Measurements from ENCODE around the gene ZBTB22.
"Not testable (repeated sequence)": the region's sequence is repeated elsewhere in the genome, so short reads cannot be mapped to it uniquely, and the experiment has no call there.

Gene ZBTB22

GRCh38 chr6:33279971-33280511 is 37.5 kb downstream of the ZBTB22 start:
- no peak for DNase-seq (ENCODE audit: low read depth)

- no peak for DNase-seq (ENCODE audit: low read depth)
Observed at GRCh38 chr6:33279257-33279695, 38.3 kb downstream of the ZBTB22 start.

DNA sequence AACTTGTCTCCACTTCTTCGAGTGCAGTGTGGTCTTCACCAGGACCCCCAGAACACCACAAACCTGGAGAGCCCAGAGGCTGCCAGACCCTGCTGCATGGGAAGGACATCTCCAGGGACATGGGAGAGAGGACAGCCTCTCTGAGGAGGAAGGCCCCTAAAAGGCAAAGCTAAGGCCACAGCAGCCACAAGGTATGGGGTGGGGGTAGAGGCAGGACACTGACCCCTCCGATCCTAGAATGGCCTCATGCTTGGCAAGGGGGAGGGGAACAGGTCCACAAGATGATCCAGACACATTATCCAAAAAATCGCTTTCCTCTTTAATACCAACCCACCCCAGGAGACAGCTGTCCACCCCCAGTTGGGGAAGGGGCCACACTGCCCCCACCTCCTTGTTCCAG is 38.7 kb downstream of the ZBTB22 start:
- DNase-seq (ENCODE audit: low read depth): no peak

DNA sequence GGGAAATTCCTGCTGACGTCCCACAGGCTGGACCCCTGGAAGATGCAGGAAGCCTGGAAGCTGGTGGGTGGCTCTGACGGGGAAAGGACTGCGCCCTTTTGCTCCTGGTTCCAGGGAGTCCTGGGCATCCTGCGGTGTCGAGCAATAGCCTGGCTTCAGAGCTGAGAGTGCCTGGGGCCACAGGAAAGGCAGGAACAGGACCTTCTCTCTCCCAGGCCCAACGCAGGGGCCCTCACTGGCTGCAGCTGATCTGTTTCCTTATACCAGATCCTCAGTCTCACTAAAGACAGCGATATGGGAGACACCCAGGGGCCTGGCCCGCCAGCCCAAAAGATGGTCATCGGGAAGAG is 39.2 kb downstream of the ZBTB22 start:
- no peak for DNase-seq (ENCODE audit: low read depth)

GRCh38 chr6:33277663-33278391 is 39.7 kb downstream of the ZBTB22 start:
- DNase-seq (ENCODE audit: low read depth): no peak

DNA sequence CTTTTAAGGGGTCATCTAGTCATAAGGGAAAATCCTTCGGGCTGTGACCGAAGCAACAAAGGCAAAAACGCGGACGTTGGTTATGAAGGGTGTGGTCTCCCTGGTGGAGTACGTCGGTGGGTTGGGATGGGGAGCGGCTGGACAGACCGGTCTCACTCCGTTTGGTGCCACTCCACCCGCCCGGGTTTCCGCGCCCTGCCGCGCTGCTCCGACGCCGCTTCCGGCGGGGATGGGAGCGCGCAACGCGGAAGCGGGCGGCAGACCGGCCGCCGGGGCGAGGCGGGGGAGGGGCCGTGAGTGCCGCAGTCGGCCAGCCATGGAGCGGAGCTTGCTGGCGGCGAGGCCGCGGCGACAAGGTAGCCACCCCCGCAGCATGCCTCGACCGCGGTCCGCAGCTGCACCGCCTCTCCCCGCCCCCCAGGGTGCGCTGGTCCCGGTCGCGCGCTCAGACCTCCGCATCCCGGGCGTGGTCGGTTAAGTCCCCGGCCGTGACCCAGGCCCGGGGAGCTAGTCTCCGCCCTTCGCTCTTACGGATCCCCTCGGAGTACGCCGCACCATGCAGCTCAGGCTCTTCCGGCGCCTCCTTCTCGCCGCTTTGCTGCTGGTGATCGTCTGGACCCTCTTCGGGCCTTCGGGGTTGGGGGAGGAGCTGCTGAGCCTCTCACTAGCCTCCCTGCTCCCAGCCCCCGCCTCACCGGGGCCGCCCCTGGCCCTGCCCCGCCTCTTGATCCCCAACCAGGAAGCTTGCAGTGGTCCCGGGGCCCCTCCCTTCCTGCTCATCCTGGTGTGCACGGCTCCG is 40.5 kb downstream of the ZBTB22 start, which contains the start of gene B3GALT4:
Gene B3GALT4 (plus strand): TSS at position 260 of the 799 bp plus-strand sequence. CDS start 297 bp downstream, at position 557.
- DNase-seq (ENCODE audit: low read depth): peak; percentile 50

DNA sequence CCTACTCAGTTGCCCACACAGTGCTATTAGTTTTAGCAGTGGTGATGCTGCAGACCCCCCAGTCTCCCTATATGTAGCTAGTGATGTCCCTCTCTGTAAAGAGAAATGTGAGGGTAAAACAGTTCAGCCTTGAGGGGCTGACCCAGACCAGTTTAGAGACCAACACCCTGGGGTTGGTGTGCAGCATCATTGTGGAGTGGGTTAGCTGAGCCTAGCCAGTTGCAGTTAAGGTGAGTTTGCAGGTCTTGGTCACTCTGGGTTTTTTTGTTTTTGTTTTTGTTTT is 41.0 kb downstream of the ZBTB22 start:
- no peak for DNase-seq (ENCODE audit: low read depth)

DNA sequence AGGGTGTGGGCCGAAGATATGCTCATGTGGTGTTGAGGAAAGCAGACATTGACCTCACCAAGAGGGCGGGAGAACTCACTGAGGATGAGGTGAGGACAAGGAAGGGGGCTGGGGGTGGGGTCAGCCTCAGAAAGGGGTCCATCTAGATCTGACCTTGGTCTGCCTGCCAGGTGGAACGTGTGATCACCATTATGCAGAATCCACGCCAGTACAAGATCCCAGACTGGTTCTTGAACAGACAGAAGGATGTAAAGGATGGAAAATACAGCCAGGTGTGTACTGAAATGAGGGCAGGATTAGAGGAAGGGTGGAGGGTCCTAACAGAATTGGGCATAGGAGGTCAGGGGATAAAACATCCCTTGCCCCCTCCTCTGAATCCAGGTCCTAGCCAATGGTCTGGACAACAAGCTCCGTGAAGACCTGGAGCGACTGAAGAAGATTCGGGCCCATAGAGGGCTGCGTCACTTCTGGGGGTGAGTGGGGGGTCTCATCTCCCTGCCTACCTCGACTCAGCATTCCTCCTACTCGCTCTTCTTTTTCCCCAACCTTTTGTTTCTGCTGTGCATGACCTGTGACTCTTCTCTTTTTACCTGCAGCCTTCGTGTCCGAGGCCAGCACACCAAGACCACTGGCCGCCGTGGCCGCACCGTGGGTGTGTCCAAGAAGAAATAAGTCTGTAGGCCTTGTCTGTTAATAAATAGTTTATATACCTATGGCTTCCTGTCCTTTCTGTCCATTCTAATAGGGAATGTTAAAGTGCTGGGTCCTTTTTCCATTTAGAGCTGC is 41.6 kb downstream of the ZBTB22 start:
- not testable (repeated sequence) for DNase-seq (ENCODE audit: low read depth)

GRCh38 chr6:33273924-33274902 is 43.3 kb downstream of the ZBTB22 start:
- no peak for DNase-seq (ENCODE audit: low read depth)

DNA sequence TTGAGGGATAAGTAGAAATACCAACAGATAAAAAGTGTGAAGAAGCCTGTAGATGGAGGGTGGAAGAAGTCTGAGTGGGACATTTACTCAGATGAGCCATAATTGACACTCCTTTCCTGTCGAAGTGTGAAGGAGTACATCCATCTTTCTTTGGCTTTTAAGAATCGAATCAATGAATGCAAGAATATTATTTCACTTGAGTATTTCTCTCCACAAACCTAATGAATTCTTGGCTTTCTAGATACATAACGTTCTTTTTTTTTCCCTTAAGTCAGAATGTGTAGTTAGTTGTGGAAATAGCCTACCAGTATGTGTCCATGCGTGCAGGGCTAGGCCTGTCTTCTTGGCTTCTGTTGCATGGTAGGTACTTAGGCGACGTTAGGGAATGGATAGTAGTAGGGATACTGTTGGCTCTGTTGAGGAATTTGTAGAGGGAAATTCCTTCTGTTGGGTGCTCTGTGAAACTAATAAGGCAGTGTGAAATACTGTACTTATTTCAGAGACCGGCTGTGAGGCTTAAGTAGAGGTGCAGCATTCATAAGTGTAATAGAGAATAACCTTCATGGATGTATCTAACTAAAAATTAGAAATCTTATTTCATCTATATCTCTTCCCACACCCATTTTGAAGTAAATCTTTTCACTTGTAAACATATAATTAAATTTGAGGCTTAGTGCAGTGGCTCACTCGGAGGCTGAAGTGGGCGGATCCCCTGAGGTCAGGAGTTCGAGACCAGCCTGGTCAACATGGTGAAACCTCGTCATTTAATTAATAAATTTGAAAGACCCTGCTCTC is 44.2 kb downstream of the ZBTB22 start:
- DNase-seq (ENCODE audit: low read depth): no peak

- DNase-seq (ENCODE audit: low read depth): no peak
Observed at GRCh38 chr6:33272275-33273128, 45.0 kb downstream of the ZBTB22 start.

DNA sequence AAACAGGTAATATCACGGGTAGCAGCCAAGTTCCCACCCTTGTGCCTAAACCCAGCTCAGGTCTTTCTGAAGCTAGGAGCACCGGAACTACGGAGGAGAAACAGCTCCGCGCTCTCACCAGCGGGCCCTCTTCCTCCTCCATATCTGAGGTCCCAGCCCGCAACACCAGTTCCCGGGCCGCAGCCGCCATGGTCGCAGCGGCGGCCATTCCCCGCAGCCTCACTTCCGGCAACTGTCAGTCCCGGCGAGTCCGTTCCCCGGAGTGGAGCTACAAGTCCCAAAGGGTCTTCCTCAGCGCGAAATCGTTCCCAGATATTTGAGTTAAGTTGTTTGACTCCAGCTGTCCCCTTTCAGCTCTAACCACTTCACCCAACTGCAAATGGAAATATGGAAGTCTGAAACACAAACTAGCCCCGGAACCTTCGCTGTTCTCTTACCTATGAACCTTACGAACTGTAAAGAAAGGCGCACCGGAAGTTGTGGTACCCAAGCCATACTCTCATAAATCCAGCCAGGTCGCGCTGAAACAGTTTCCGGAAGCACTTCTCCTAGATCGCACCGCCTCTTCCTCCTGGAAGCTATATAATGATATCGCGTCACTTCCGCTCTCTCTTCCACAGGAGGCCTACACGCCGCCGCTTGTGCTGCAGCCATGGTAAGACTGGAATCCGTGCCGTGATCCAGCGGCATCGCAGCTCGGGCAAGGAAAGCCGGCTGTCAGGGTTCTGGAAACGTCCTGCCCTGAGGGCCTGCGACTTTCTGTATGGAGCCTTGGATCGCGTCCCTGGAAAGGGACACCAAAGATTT is 45.9 kb downstream of the ZBTB22 start, which contains the start of the genes RPS18 and VPS52:
Gene RPS18 (plus strand): TSS at position 608 of the 807 bp plus-strand sequence. CDS start 45 bp downstream, at position 653.
Gene VPS52 (minus strand): TSS at position 409 of the 807 bp plus-strand sequence. CDS start 201 bp downstream, at position 208.
- peak; percentile 89 for DNase-seq (ENCODE audit: low read depth)

DNA sequence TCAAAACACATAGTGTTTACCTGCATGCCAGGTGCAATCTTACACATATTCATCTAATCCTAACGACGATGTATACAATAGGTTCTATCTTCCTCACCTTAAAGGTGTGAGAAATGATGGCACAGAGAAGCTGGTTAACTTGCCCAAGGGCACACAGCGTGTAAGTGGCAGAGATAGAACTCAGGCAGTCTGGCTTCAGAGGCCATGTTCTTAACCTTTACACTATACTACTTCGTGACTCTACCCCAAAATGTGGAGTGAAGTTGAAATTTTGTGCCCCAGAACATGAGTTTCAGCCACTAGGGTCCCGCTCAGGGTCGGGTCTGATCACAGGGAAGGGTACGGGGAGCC is 46.5 kb downstream of the ZBTB22 start:
- DNase-seq (ENCODE audit: low read depth): no peak
